GM21360 (cell line): ENCODE data around the gene TCF3.
"Not testable (repeated sequence)": the region's sequence is repeated elsewhere in the genome, so short reads cannot be mapped to it uniquely, and the experiment has no call there.

Source experiments
- ATAC-seq: cut with Tn5 transposase; IDR thresholded peaks from one replicate; pipeline ENCODE4 v1.9.1; 2021; ENCODE audit warnings: mild to moderate bottlenecking, moderate library complexity; ENCODE audit not compliant: unreplicated experiment

The TCF3 gene

DNA sequence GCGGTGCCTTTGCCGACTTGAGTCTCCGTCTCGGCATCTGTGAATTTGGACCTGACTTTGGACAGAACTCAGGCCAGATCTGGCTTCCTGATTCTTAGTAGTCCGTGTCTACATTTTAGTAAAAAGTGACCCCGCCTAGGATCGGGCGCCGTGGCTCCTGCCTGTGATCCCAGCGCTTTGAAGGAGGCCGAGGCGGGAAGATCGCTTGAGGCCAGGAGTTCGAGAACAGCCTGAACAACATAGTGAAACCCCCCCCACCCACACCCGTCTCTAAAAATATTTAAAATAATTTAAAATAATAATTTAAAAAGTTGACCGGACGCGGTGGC, 849 bp upstream of the TCF3 start:
- no peak for ATAC-seq

DNA sequence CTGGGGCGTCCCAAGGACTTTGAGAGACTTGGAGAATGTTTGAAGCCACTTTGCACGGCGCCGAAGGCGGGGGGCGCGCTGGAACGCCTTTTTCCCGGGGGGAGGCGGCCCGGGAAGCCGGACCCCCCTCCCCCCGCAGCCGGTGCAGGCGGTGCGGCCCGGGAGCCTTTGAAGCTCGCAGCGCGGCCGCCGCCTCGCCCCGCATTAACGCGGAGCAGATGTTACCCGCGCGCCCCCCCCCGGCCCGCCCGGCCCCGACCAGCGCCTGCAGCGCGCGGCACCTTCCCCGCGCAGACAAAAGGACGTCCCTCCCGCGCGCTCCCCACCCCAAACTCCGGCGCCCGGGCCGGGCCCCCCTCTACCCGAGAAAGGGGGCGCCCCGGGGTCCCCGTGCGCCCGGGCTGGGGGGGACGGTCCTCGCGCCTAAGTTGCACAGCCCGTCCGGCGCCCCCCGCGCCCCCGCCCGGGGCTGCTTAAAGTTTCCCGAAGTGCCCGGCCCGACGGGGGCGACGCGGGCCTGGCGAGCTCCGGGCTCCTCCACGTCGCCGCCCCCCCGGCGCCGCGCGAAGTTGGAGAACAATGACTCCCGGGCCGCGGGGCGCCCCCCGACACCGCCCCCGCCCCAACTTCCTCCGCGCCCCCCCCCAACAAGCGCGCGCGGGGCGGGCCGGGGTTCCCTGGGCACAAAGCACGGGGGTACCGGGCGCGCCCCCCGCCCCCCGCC, 685 bp downstream of the TCF3 start:
- no peak for ATAC-seq

DNA sequence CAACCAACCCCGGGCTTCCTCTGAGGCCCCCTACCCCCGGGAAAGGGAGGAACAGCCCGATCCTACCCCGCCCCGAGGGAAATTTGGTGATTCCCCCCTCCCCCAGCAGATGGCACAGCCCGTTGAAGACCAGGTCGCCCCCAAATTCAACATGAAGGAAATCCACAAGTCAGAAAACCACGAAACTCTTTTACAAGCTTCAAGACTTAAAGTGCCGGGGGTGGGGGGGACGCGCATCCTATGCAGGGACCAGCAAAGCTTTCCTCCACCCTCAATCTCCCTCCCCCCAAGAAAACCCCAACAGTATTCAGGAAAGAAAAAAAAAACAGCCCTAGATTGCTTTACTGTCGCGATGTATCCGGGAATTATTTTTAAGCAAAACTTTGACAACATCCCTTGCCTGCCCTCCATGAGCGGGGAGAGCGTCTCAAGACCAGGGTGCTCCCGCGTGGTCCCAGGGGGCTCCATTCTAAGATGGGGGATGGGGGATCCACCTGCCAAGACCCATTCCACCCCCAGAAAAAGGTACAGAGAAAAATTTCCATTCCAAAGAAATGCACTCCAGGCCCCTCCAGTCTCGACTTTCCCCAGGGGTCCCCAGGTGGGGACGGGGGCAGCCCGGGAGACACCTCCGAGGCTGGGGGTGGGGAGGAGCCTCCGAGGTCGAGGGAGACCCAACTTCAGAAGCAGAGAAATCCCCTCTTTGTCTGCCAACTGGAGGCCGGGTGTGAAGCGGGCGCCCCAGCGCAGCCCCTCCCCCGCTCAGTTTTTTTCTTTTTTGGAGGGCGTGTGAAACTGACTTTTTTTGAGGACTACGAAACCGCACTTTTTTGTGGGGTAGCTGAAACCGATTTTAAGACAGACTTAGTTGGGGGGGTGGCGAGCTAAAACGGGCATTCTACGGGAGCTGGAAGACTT, 1.5 kb downstream of the TCF3 start:
- ATAC-seq: no peak

DNA sequence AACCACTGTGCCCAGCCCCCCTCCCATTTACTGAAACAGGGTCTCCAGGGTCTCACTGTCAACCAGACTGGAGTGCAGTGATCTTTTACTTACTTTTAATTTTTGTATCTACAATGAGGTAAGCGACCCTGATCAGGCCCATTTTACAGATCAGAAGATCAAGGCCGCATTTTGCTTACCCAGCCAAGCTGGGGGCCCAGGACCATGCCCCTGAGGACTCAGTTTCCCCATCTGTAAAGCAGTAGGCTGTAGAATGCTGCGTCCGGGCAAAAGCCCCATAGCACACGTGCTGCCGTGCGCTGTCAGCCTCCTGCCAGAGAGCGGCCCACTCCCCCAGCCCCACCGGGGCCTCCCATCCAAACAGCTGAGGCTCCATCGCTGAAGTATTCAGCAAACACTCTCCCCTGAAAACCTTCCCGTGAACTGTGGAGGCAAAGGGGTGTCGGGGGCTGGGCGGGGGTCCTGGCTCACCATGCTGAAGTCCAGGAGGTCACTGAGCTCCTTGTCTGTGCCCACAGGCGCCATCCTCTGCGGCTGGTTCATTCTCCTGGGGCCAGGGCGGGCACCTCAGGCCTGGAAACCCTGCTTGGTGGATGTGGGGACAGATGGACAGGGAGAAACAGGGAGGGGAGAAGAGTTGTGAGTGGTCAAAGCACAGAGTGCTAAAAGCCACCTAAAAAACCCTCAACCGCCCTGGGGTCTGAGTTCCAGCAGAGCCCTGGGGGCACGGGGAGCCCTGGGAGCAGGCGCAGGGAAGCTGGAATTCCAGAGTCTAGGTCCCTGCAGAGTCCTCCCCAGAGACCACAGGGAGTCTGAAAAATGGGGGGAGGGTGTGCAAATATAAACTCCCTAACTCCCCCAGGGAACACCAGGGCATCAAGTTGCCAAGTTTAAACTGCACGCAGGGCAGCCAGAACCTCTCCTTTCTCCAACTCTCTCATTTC, 2.4 kb downstream of the TCF3 start:
- ATAC-seq: no peak

DNA sequence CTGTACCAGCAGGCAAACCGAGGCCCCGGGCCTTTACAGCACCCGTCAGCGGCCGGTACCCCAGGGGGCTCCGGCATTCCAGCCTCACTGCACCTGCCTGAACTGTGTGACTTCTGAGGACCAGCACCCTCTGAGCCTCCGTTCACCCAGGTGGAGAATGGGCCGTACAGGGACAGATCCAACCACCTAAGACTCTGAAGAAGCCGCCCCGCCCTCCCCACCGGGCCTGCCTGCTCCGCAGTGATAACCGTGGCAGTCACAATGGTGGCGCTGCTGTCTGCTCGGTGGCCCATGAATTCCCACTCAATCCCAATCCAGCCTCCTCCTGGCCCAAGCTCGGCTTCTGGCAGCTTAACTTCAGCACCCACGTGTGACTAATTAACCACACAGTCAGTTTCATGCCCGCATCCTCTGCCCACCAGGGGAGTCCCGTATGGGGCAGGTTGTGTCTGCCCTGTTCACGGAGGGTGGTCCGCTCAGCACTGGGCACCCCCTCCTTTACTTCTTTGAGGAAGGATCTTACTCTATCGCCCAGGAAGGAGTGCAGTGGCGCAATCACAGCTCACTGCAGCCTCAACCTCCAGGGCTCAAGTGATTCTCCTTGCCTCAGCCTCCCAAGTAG, 3.4 kb downstream of the TCF3 start:
- ATAC-seq: no peak

DNA sequence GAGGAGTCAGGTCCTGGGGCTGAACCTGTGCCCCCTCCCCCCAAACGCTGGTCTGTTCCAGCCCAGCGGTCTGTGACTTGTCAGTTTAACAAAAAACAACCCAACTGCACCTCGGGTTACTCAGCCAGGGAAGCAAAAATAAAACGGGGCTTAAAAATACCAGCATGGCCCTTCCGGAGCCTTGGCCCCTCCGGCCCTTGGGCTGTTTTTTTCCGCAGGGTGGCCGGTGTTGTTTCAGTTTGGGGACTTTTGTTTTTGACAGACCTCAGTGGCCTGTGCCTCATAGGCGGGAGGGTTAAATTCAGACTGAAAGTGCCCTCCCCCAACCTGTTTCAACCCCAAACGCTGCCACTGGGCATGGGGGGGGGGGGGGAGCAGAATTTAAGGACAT, 4.0 kb downstream of the TCF3 start:
- ATAC-seq: no peak

DNA sequence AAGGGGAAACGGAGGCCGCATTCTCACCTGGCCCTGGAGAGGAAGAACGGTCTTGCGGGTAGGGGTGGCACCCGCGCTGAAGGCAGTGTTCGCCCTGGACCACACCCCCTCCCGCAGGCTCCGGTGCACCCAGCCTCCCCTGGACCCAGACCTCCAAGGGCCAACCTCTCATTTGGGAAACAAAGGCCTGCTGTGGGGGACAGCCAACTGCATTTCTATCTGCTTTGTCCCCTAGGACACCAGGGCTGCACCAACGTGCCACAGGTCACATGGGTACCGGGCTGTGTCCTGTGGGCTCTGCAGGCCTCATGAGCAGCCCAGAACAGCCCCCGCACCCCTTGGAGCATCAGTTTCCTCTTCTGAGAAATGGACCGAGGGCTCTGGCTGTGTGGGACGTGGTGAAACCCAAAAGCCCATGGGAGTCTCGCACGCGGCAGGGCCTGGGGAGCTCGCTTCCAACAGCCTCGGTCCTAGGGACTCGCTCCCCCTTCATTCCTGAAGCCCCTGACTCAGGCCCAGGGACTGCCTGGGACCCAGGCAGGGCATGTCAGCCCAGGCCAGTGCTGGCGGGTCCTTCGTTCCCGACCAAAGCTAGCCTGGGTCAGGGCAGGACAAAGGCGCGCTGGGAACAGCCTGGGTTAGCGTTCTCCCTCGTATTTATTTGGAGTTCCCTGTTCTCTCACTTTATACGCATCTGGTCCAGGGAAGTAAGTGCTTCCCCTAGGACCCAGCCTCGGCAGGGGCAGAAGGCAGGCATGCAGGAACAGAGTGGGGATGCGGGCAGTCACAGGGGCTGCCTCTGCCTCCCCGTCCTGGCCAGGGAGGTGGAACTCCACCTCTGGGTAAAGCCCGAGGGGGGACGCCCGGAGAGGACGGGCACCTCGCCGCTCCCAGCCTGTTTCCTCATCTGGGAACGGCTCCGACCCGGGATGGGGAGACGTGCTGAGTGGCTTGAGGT, 4.6 kb downstream of the TCF3 start:
- ATAC-seq: no peak

DNA sequence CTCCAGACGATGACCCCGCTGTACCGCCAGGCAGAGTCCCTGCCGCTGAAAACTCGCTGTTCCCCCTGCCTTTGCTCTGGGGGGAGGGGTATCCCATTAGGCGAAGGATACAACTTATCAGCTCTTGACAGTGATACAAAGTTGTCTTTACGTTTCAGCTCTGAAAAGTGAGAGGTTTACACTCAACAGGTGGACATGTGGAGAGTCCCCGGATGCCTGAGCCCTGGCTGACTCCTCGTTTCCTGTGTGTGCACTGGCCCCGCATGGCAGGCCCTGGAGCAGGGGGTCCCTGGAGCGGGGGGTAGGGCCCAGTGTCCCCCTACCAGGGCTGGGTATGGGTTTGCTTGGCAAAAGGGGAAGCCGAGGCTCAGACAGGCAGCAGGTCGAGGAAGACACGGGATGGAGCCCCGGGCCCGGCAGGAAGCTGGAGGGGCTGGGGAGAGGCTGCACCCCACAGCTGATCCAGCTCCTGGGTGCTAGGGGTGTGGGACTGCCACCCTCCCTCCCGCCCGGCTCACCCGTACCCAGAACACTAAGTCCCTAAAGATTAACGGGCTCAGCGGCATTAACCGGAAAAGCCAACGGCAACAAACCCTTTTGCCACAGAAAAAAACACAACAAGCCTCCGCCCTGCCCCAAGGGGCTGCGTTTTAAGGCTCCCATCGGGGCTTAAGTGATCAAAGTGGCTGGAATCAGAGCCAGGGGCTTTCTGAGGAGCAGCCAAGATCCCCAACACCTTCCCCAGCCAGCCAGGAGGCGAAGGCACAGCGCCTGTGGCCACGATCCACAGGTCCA, 5.6 kb downstream of the TCF3 start:
- no peak for ATAC-seq

DNA sequence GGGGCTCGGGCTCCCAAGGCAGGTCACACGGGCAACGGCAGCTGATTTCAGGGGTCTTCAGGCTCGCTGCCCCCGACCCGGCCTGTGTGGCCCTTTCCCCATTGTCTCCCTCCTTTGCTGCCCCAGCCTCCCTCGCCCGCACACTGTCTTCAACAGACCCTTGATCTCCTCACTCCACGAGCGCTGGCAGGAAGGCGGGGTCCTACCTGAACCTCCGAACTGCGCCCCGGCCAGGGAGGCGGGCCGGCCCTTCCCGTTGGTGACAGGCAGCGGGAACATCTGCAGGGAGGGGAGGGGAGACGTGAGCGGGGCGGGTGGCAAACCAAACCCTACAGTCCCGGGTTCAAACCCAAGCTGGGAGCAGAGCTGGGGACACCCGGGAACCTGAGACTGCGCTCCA, 6.3 kb downstream of the TCF3 start:
- ATAC-seq: no peak

DNA sequence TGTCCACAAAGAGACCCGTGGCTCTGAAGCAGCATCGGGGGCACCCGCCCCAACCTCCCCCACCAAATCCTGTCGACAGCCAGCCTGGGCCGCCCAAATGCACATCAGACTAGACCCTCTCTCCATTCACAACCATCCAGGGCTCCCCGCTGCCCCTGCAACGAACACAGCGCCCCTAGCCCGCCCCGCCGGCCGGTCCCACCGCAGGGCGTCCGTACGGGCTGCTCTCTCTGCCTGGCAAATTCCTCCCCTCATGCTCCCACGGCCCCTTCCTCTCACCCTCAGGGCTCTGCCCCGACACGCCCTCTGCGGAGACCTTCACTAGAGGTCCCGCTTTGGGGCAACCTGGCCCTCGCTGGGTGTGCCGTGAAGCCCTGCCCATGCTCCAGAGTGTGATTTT, 7.1 kb downstream of the TCF3 start:
- ATAC-seq: no peak

DNA sequence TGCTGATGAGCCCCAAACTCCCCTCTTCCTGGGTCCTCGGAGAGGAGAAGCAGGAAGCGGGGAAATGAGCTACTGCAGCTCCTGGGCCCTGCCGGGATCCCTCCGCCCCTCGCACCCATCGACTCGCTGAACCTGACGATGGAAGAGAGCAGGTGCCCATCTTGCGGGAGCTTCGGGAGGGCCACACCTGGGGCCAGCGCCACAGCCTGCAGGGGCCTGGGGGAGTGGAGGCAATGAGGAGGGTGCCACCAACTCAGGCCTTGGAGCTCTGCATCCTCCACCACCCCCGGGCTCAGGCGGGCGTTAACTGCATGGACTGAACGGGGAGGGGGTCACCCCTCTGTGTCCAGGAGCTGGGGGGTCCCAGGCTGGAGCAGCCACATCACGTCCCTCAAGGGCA, 8.3 kb downstream of the TCF3 start:
- ATAC-seq: no peak

DNA sequence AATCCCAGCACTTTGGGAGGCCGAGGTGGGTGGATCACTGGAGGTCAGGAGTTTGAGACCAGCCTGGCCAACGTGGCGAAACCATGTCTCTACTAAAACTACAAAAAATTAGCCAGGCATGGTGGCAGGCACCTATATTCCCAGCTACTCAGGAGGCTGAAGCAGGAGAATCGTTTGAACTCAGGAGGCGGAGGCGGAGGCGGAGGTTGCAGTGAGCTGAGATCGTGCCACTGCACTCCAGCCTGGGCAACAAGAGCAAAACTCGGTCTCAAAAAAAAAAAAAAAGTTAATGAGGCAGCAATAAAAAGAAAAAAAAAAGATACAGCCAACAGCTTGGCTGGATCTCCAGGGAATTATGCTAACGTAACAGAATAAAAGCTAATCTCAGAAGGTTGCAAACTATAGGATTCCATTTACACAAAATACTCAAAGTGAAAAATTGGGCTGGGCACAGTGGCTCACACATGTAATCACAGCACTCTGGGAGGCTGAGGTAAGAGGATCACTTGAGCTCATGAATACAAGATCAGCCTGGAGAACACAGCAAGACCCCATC, 11.4 kb downstream of the TCF3 start:
- not testable (repeated sequence) for ATAC-seq

DNA sequence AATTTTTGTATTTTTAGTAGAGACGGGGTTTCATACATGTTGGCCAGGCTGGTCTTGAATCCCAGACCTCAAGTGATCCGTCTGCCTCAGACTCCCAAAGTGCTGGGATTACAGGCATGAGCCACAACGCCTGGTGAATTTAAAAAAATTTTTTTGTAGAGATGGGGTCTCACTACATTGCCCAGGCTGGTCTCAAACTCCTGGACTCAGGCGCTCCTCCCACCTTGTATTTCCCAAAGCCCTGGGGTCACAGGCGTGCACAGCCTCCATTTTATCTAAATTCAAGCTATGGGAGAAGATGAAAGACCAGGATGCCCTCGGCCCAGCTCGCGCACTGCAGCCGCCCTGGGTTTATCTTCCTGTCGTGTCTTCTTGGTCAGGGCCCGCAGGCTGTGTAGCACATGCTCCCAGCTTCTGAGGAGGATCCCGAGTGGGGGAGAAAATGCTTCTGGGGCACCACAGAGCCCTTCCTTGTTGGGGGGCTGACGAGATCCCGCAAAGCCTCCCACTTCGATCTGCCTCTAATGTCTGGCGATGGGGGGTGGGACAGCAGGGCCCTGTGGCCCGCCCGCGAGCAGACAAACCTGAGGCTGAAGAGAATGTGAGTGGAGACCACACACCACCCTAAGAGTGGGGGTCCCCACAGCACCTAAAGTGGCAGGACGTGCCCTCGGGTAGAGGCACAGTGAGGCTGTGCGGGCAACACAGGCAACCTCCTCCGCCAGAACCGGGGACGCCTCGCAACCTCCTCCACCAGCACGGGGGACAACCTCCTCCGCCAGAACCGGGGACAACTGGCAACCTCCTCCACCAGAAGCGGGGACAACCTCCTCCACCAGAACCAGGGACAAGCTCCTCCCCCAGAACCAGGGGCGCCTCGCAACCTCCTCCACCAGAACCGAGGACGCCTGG, 15.8 kb downstream of the TCF3 start:
- ATAC-seq: no peak

DNA sequence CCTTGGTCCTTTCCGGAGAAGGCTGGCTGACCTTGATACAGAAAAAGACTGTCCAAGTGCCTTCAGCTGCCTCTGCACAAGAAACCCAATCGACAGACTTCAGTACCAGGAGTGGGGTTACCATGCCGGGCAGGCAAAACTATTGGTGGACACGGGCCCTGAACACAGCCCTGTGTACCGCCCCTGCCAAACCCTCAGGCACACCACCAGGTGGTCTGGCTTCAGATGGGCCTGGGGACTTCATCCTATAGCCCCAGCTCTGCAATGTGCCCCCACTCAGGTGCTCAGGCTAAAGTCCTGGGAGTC, 17.5 kb downstream of the TCF3 start:
- no peak for ATAC-seq

DNA sequence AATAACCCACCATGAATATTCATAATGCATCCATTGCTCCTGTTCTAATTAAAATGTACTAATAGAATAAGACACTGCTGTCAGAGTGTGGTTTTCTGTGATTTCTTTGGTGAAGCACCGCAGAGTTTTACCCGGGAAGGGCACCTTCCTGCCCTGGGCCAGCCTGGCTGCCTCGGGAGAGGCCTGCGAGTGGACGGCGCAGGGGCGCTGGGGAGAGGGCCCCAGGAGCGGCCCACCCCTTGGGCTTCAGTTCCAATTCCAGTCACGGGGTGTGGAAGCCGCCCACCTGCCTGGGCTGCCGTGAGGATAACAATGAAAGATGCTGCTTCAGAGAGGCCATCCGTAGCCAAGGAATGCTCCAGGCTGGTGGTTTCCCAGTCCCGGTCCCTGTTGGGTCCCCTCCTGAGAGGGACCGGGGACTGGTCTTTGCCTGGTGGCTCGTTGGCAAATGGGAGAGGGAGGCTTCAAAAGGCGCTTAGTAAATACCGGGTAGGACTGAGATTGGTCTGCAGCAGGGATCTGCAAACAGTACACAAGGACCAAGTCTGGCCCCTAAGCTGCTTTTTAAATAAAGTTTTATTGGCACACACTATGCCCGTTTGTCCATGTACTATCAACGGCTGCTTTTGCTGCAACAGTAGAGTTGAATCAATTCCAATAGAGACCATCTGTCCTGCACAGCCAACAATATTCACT, 18.0 kb downstream of the TCF3 start:
- ATAC-seq: no peak

DNA sequence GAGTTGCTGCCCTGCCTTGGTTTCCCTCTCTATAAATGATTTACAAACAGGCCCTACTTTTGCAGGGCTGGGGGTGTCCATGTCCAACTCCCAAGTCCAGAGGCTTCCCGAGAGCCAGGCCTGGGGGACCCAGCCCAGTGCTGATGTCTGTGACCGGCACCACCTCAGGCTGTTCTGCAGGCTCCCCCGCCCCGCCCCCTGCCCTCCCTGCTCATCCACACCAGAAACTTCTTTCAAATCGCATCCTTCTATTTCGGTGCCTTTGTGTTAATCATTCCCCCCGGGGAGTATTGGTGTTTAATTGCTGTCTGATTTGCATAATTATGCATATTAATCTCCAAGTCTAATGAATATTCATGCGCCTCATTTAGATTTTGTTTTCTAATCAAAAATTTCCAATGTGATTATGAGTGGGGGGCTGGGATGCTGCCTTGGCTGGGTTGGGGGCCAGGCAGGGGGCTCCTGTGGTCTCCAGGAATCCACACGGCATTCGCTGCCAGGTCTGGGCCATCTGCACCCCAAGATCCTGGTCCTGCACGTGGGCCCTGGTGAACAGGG, 19.1 kb downstream of the TCF3 start:
- no peak for ATAC-seq
